ENCODE results near the gene CTSA.

CTSA gene

GRCh38 chr20:45890985-45891983, at the start of gene CTSA, which contains the start of gene NEURL2:
CTSA (plus strand) TSS chr20:45891335; CDS start chr20:45891569, 234 bp downstream.
NEURL2 (minus strand) TSS chr20:45891208; CDS start chr20:45890991, 217 bp downstream.
- intact Hi-C loops (cut with DNase I), result loop anchor here (2.0 kb wide), 1 partner anchor 44 kb away; the partner anchor contains the start of gene PCIF1
- peak; percentile 89 to 98 (median 95) for DNase-seq

GRCh38 chr20:45841407-45842129, 49.6 kb upstream of the CTSA start:
- intact Hi-C loops (cut with DNase I), result no loop called here
- DNase-seq, result no peak

- no peak for DNase-seq
- intact Hi-C loops (cut with DNase I), result no loop called here
Observed at GRCh38 chr20:45842169-45842812, 48.8 kb upstream of the CTSA start.

GRCh38 chr20:45843506-45843905, 47.6 kb upstream of the CTSA start:
- intact Hi-C loops (cut with DNase I), result no loop called here
- no peak for DNase-seq

GRCh38 chr20:45845452-45845851, 45.7 kb upstream of the CTSA start:
- no peak for DNase-seq

GRCh38 chr20:45848421-45848820, 42.7 kb upstream of the CTSA start:
- DNase-seq, result no peak
- intact Hi-C loops (cut with DNase I), result no loop called here

More at GRCh38 chr20:45845452-45845851, 45.7 kb upstream of the CTSA start:
- intact Hi-C loops (cut with DNase I), result no loop called here

GRCh38 chr20:45848969-45849582, 42.1 kb upstream of the CTSA start:
- DNase-seq, result no peak
- intact Hi-C loops (cut with DNase I), result no loop called here

GRCh38 chr20:45850238-45850637, 40.9 kb upstream of the CTSA start:
- intact Hi-C loops (cut with DNase I), result no loop called here

GRCh38 chr20:45850926-45851325, 40.2 kb upstream of the CTSA start:
- no peak for DNase-seq
- intact Hi-C loops (cut with DNase I), result no loop called here

More at GRCh38 chr20:45850238-45850637, 40.9 kb upstream of the CTSA start:
- DNase-seq, result no peak

- intact Hi-C loops (cut with DNase I), result no loop called here
- DNase-seq, result no peak
Observed at GRCh38 chr20:45851501-45851900, 39.6 kb upstream of the CTSA start.

- no peak for DNase-seq
- intact Hi-C loops (cut with DNase I), result no loop called here
Observed at GRCh38 chr20:45852326-45852725, 38.8 kb upstream of the CTSA start.

- no peak for DNase-seq
- intact Hi-C loops (cut with DNase I), result no loop called here
Observed at GRCh38 chr20:45853484-45853883, 37.7 kb upstream of the CTSA start.

- intact Hi-C loops (cut with DNase I), result no loop called here
- DNase-seq, result peak; percentile 79 to 100 (median 97)
Observed at GRCh38 chr20:45857114-45857881, 33.8 kb upstream of the CTSA start, which contains the start of the genes ACOT8 and ZSWIM3. ACOT8 (minus strand) TSS chr20:45857392; CDS start chr20:45857315, 77 bp downstream. ZSWIM3 (plus strand) TSS chr20:45857614; CDS start chr20:45857826, 212 bp downstream.

- DNase-seq, result peak in 6 of 42 donors; percentile 11 to 62 (median 40)
- intact Hi-C loops (cut with DNase I), result no loop called here
Observed at GRCh38 chr20:45857882-45858216, 33.3 kb upstream of the CTSA start.

GRCh38 chr20:45859916-45860315, 31.2 kb upstream of the CTSA start:
- DNase-seq, result no peak
- intact Hi-C loops (cut with DNase I), result no loop called here

GRCh38 chr20:45860560-45861220, 30.4 kb upstream of the CTSA start:
- no peak for DNase-seq
- intact Hi-C loops (cut with DNase I), result no loop called here
